HCT116 (cell line): ENCODE data around the gene NUP153. TPM values are rescaled to one million over a fixed set of nuclear protein-coding genes. Genes with fewer than 3 reads are reported as not detected.

ENCODE experiments used
- ATAC-seq: fragments of 200-7000 bp; cut with Tn5 transposase; 2 replicates; pipeline ENCODE4 v1.9.1; 2020; ENCODE audit warnings: mild to moderate bottlenecking, moderate library complexity
- BruUV-seq: library from RNA; stranded (reverse); fragments of 400-500 nt; replicated peaks from 2 replicates; lab custom pipeline; 2021; lab: Mats Ljungman, UMichigan
- CTCF ChIA-PET: fragments of 300-600 bp; sonication (Branson Sonifier 250); formaldehyde crosslinking; loops from one replicate; lab custom pipeline; 2021; ENCODE audit warnings: antibody characterized with exemption; lab: Charles Lee
- POLR2A ChIA-PET: fragments of 300-600, 350-600 bp; sonication (Branson Sonifier 250); formaldehyde crosslinking; loops from one replicate; lab custom pipeline; 2021; ENCODE audit warnings: antibody characterized with exemption; lab: Charles Lee
- RAD21 ChIA-PET, 2 experiments: fragments of 300-600 bp; sonication (Branson Sonifier 250); formaldehyde crosslinking; loops; one replicate each; lab custom pipeline; 2023; ENCODE audit warnings: low total read pairs in 2 of 2; ENCODE audit not compliant: uncharacterized antibody in 2 of 2, unreplicated experiment in 2 of 2, low non-redundant PET in 1 of 2; lab: Charles Lee
- DNase-seq: peaks from one replicate; pipeline ENCODE4 v3.0.0-alpha.2; 2010; ENCODE audit warnings: low read depth, low spot score
- H2AFZ ChIP-seq: fragments of 200-600 bp; shearing (Covaris generic), sonication (generic); 2 replicates; pipeline ENCODE4 v1.6.1; 2017; ENCODE audit warnings: low read depth, mixed run types, mixed read lengths, antibody characterized with exemption, low read length; ENCODE audit not compliant: poor library complexity, severe bottlenecking
- H3K27ac ChIP-seq: 2 replicates; pipeline ENCODE4 v1.5.1; 2012; ENCODE audit warnings: low read depth, low read length
- H3K27me3 ChIP-seq: fragments of 200-600 bp; sonication (generic); 2 replicates; pipeline ENCODE4 v1.6.1; 2016; ENCODE audit warnings: mixed run types, low read length, mixed read lengths; ENCODE audit not compliant: insufficient read depth
- H3K36me3 ChIP-seq, 2 experiments: fragments of 200-500 bp in 1 of 2; fragments of 200-600 bp in 1 of 2; sonication (Bioruptor generic) in 1 of 2; sonication (generic) in 1 of 2; 2 replicates each; pipeline versions ENCODE4 v1.5.1 to v1.6.1; 2014 to 2016; ENCODE audit warnings: low read length in 2 of 2, inconsistent platforms in 1 of 2, mixed read lengths in 1 of 2, mixed run types in 1 of 2; ENCODE audit not compliant: insufficient read depth in 2 of 2, control insufficient read depth in 1 of 2
- H3K4me1 ChIP-seq, 2 experiments: fragments of 200-600 bp in 1 of 2; sonication (generic) in 1 of 2; 2 replicates each; pipeline versions ENCODE4 v1.5.1 to v1.6.1; 2012 to 2017; ENCODE audit warnings: low read length in 2 of 2, inconsistent platforms in 1 of 2, mild to moderate bottlenecking in 1 of 2, mixed read lengths in 1 of 2, mixed run types in 1 of 2, moderate library complexity in 1 of 2; ENCODE audit not compliant: insufficient read depth in 2 of 2, control insufficient read depth in 1 of 2
- H3K4me2 ChIP-seq: fragments of 200-600 bp; sonication (generic); 2 replicates; pipeline ENCODE4 v1.6.1; 2017; ENCODE audit warnings: mixed run types, low read length, mixed read lengths
- H3K4me3 ChIP-seq, 2 experiments: fragments of 200-600 bp in 1 of 2; sonication (generic) in 1 of 2; replicated peaks in 1 of 2; 2 replicates each; pipeline ENCODE4 v1.5.1; 2011 to 2016; ENCODE audit warnings: low read length in 2 of 2, control low read depth in 1 of 2, low read depth in 1 of 2, mild to moderate bottlenecking in 1 of 2, mixed read lengths in 1 of 2, mixed run types in 1 of 2
- H3K79me2 ChIP-seq: fragments of 200-600 bp; sonication (generic); 2 replicates; pipeline ENCODE4 v1.6.1; 2017; ENCODE audit warnings: mild to moderate bottlenecking, mixed run types, low read length, moderate library complexity, mixed read lengths; ENCODE audit not compliant: insufficient read depth
- H3K9ac ChIP-seq: fragments of 200-600 bp; sonication (generic); 2 replicates; pipeline ENCODE4 v1.6.1; 2016; ENCODE audit warnings: low read length, mixed read lengths
- H3K9me2 ChIP-seq: fragments of 200-600 bp; sonication (generic), shearing (Covaris generic); 2 replicates; pipeline ENCODE4 v1.6.1; 2017; ENCODE audit warnings: mixed run types, mild to moderate bottlenecking, moderate library complexity; ENCODE audit not compliant: insufficient read depth
- H3K9me3 ChIP-seq, 2 experiments: fragments of 200-500 bp in 1 of 2; fragments of 200-600 bp in 1 of 2; sonication (Bioruptor generic) in 1 of 2; sonication (generic) in 1 of 2; 2 replicates each; pipeline ENCODE4 v1.6.1; 2014 to 2017; ENCODE audit warnings: low read length in 2 of 2, mixed read lengths in 2 of 2, inconsistent platforms in 1 of 2, low read depth in 1 of 2, mild to moderate bottlenecking in 1 of 2, mixed run types in 1 of 2, moderate library complexity in 1 of 2; ENCODE audit not compliant: control insufficient read depth in 1 of 2, insufficient read depth in 1 of 2
- H4K20me1 ChIP-seq: fragments of 200-600 bp; sonication (generic), shearing (Covaris generic); 2 replicates; pipeline ENCODE4 v1.6.1; 2017; ENCODE audit warnings: mixed run types, mild to moderate bottlenecking, moderate library complexity; ENCODE audit not compliant: insufficient read depth
- POLR2A ChIP-seq: IDR thresholded peaks from 2 replicates; pipeline ENCODE4 v1.7.0; 2011; ENCODE audit warnings: borderline replicate concordance; ENCODE audit not compliant: insufficient read depth, insufficient read length; ENCODE audit errors: extremely low read depth
- POLR2AphosphoS5 ChIP-seq: IDR thresholded peaks from 2 replicates; pipeline ENCODE4 v1.6.1; 2011; ENCODE audit warnings: mild to moderate bottlenecking, low read depth, low read length, moderate library complexity
- SP1 ChIP-seq: IDR thresholded peaks from 2 replicates; pipeline ENCODE4 v1.6.1; 2012; ENCODE audit warnings: low read depth
- SRF ChIP-seq: IDR thresholded peaks from 2 replicates; pipeline ENCODE4 v1.6.1; 2012; ENCODE audit warnings: low read depth
- YY1 ChIP-seq: IDR thresholded peaks from 2 replicates; pipeline ENCODE4 v1.6.1; 2011; ENCODE audit warnings: low read length, low read depth, moderate library complexity, mild to moderate bottlenecking; ENCODE audit not compliant: insufficient replicate concordance; ENCODE audit errors: extremely low read depth
- intact Hi-C: fragments of 100-400 bp; cut with micrococcal nuclease; formaldehyde crosslinking; loops from 2 replicates; pipeline ENCODE4 v1.10.0; 2022
- total RNA-seq: library from RNA; stranded (reverse); gene quantifications from one replicate; pipeline ENCODE4 v1.2.1, GENCODE V29; 2021; ENCODE audit not compliant: unreplicated experiment
- TF ChIP-seq, protein P1 (sequence below): IDR thresholded peaks from 2 replicates; pipeline ENCODE4 v1.6.1; 2012; ENCODE audit warnings: low read depth
- TF ChIP-seq, protein P2 (sequence below): IDR thresholded peaks from 2 replicates; pipeline ENCODE4 v1.6.1; 2012
- TF ChIP-seq, protein P3 (sequence below), 3 experiments: fragments of 200-600 bp in 1 of 3; sonication (generic) in 1 of 3; IDR thresholded peaks in 2 of 3; conservative IDR thresholded peaks in 1 of 3; 2 replicates each; pipeline ENCODE4 v1.5.1; 2012 to 2017; ENCODE audit warnings: low read depth in 2 of 3, low read length in 2 of 3, antibody characterized with exemption in 1 of 3, borderline replicate concordance in 1 of 3, control low read depth in 1 of 3, mild to moderate bottlenecking in 1 of 3, mixed read lengths in 1 of 3, mixed run types in 1 of 3, moderate library complexity in 1 of 3; ENCODE audit not compliant: insufficient read depth in 1 of 3
- TF ChIP-seq, protein P4 (sequence below): IDR thresholded peaks from 2 replicates; pipeline ENCODE4 v1.6.1; 2012

Gene NUP153
- total RNA-seq, 1 experiment from 2014 or later: 51.6 TPM

DNA sequence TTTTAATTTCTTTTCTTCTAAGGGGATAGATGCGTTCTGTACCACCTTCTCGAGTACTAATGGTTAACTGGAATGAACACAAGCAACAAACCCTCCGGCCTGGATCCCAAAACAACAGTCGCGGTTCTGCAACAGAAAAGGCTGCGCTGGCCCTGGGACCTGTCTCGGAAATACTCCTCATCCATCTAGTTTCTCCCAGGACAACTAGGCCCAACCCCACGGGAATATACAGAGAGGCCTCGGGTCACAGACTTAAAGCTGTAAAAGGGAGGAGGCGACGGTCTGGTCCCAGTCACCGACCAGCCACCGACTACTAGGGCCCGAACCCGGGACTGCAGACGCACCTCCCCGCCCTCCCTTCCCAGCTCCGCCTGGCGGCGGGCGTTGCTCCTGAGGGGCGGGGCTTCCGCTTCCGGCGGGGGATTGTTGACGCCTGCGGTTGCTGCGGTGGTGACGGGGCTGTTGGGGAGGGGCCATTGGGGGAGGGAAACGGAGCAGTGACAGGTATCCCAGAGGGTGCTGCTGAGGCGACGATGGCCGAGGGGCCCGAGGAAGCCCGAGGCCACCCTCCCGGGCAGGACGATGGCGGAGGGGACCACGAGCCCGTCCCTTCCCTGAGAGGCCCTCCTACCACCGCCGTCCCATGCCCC is 106.7 kb downstream of the NUP153 start, which contains the start of gene FAM8A1:
Gene FAM8A1, plus strand, starts transcription at position 426 of the 650 bp plus-strand sequence. Its CDS starts 108 bp downstream, at position 534.
- H3K27me3 ChIP-seq: no peaks in the 10 kb centered on the region
- TF ChIP-seq, protein P1, sequence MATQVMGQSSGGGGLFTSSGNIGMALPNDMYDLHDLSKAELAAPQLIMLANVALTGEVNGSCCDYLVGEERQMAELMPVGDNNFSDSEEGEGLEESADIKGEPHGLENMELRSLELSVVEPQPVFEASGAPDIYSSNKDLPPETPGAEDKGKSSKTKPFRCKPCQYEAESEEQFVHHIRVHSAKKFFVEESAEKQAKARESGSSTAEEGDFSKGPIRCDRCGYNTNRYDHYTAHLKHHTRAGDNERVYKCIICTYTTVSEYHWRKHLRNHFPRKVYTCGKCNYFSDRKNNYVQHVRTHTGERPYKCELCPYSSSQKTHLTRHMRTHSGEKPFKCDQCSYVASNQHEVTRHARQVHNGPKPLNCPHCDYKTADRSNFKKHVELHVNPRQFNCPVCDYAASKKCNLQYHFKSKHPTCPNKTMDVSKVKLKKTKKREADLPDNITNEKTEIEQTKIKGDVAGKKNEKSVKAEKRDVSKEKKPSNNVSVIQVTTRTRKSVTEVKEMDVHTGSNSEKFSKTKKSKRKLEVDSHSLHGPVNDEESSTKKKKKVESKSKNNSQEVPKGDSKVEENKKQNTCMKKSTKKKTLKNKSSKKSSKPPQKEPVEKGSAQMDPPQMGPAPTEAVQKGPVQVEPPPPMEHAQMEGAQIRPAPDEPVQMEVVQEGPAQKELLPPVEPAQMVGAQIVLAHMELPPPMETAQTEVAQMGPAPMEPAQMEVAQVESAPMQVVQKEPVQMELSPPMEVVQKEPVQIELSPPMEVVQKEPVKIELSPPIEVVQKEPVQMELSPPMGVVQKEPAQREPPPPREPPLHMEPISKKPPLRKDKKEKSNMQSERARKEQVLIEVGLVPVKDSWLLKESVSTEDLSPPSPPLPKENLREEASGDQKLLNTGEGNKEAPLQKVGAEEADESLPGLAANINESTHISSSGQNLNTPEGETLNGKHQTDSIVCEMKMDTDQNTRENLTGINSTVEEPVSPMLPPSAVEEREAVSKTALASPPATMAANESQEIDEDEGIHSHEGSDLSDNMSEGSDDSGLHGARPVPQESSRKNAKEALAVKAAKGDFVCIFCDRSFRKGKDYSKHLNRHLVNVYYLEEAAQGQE: no peak
- peak; percentile 62 for TF ChIP-seq POLR2A
- peak; percentile 38 for TF ChIP-seq YY1
- peak; percentile 94 for TF ChIP-seq POLR2AphosphoS5
- TF ChIP-seq, protein P2, sequence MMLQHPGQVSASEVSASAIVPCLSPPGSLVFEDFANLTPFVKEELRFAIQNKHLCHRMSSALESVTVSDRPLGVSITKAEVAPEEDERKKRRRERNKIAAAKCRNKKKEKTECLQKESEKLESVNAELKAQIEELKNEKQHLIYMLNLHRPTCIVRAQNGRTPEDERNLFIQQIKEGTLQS: no peak
- no peak for TF ChIP-seq SRF
- peak; percentile 58 for TF ChIP-seq SP1
- TF ChIP-seq, protein P3, sequence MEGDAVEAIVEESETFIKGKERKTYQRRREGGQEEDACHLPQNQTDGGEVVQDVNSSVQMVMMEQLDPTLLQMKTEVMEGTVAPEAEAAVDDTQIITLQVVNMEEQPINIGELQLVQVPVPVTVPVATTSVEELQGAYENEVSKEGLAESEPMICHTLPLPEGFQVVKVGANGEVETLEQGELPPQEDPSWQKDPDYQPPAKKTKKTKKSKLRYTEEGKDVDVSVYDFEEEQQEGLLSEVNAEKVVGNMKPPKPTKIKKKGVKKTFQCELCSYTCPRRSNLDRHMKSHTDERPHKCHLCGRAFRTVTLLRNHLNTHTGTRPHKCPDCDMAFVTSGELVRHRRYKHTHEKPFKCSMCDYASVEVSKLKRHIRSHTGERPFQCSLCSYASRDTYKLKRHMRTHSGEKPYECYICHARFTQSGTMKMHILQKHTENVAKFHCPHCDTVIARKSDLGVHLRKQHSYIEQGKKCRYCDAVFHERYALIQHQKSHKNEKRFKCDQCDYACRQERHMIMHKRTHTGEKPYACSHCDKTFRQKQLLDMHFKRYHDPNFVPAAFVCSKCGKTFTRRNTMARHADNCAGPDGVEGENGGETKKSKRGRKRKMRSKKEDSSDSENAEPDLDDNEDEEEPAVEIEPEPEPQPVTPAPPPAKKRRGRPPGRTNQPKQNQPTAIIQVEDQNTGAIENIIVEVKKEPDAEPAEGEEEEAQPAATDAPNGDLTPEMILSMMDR (IDR thresholded peaks at IDR 0.05 in 2 of 3, conservative IDR thresholded peaks at IDR 0.05 in 1 of 3; ENCODE audit: borderline replicate concordance in 1 of 3, insufficient read depth in 1 of 3, low read depth in 2 of 3, low read length in 2 of 3): peak in 2 of 3 experiments; percentile 32 to 60; a peak in 4 of 6 replicates
- TF ChIP-seq, protein P4, sequence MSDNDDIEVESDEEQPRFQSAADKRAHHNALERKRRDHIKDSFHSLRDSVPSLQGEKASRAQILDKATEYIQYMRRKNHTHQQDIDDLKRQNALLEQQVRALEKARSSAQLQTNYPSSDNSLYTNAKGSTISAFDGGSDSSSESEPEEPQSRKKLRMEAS: peak; percentile 34; the same call in 1 of the 2 replicates
- TF ChIP-seq, all 23 proteins: peak for 6
- Histone ChIP-seq H4K20me1 (no peaks in the 10 kb centered on the region), H3K4me3 (peak within 1 kb of the TSS; percentile 66 to 79), H3K9ac (peak within 1 kb of the TSS; percentile 78), H3K4me2 (peak within 1 kb of the TSS; percentile 91), H3K79me2 (0 out of 2 replicates have a peak, but pooled peaks cover 9% of the 10 kb centered on the region), H3K9me3 (no peaks in the 10 kb centered on the region), H3K9me2 (no peaks in the 10 kb centered on the region), H3K27ac (peak within 1 kb of the TSS; percentile 64), H2AFZ (peak within 1 kb of the TSS; percentile 82), H3K36me3 (no peaks in the 10 kb centered on the region; a peak in 1 of 4 replicates), H3K4me1 (peaks cover 3 to 26% of the 10 kb centered on the region in 2 experiments; a peak in 2 of 4 replicates)
- RAD21 ChIA-PET: interaction anchor here (0.7 to 1.2 kb wide), 3 partner anchors 11 to 205 kb away, joined by 3 to 4 read pairs (median 3); no protein-coding TSS in a partner anchor
- CTCF ChIA-PET: interaction anchor here (1.2 kb wide), 2 partner anchors 14 kb away, joined by 3 to 4 read pairs; no protein-coding TSS in a partner anchor
- POLR2A ChIA-PET: interaction anchor here (0.6 to 1.8 kb wide), 6 partner anchors 9 to 664 kb away, joined by 3 to 13 read pairs (median 3); partner anchors contain the start of gene DEK
- DNase-seq: peak; percentile 84
- peak; percentile 89 for ATAC-seq
- intact Hi-C loops: no loop called here
- no TSS peak for BruUV-seq
